A673 (cell line): ENCODE results near the gene STX3.

ENCODE experiments used
- CTCF ChIP-seq: fragments of 300-800, 200-600 bp; sonication (generic); conservative IDR thresholded peaks from 2 replicates; pipeline ENCODE4 v1.5.1; 2017; ENCODE audit warnings: low read depth, mild to moderate bottlenecking, antibody characterized with exemption, low read length, moderate library complexity, mixed read lengths
- EZH2 ChIP-seq: fragments of 200-600 bp; sonication (generic); IDR thresholded peaks from 2 replicates; pipeline ENCODE4 v1.6.1; 2017; ENCODE audit warnings: borderline replicate concordance, low read depth, mild to moderate bottlenecking, mixed read lengths, antibody characterized with exemption, low read length; ENCODE audit not compliant: poor library complexity, severe bottlenecking

GRCh38 chr11:59779487-59779886, 24.3 kb downstream of the STX3 start:
- TF ChIP-seq EZH2 = no peak
- TF ChIP-seq CTCF = no peak
